ENCODE data around the gene GNPTG. TPM values are rescaled to one million over a fixed set of nuclear protein-coding genes. Genes with fewer than 3 reads are reported as not detected.

Gene GNPTG
- total RNA-seq, 1 donor from 2014 or later: 49.7 TPM

GRCh38 chr16:1348441-1348840 lies 3.3 kb upstream of the GNPTG start:
- no peaks in the 10 kb centered on the region for H3K36me3 Mint-ChIP-seq (ENCODE audit: insufficient read depth)
- DNase-seq (ENCODE audit: low spot score, unreplicated experiment): no peak
- peaks cover 10% of the 10 kb centered on the region for H3K4me1 Mint-ChIP-seq (ENCODE audit: low read depth)
- no peak overlapping the region for H3K4me3 Mint-ChIP-seq (ENCODE audit: low read depth)
- H3K27me3 Mint-ChIP-seq: no peaks in the 10 kb centered on the region
- TF ChIP-seq CTCF (IDR thresholded peaks at IDR 0.05; ENCODE audit: unreplicated experiment): no peak
- no peak overlapping the region for H3K27ac Mint-ChIP-seq
- H3K9me3 Mint-ChIP-seq (ENCODE audit: low read depth): no peaks in the 10 kb centered on the region

GRCh38 chr16:1348926-1349325 lies 2.8 kb upstream of the GNPTG start:
- Mint-ChIP-seq H3K4me1 (ENCODE audit: low read depth) (peaks cover 9% of the 10 kb centered on the region), H3K9me3 (ENCODE audit: low read depth) (no peaks in the 10 kb centered on the region), H3K36me3 (ENCODE audit: insufficient read depth) (no peaks in the 10 kb centered on the region), H3K4me3 (ENCODE audit: low read depth) (peak overlapping the region; percentile 26), H3K27ac (no peak overlapping the region), H3K27me3 (no peaks in the 10 kb centered on the region)
- no peak for DNase-seq (ENCODE audit: low spot score, unreplicated experiment)
- no peak for TF ChIP-seq CTCF (IDR thresholded peaks at IDR 0.05; ENCODE audit: unreplicated experiment)

- no peaks in the 10 kb centered on the region for H3K36me3 Mint-ChIP-seq (ENCODE audit: insufficient read depth)
- no peak for DNase-seq (ENCODE audit: low spot score, unreplicated experiment)
- no peak overlapping the region for H3K27ac Mint-ChIP-seq
- H3K27me3 Mint-ChIP-seq: no peaks in the 10 kb centered on the region
- TF ChIP-seq CTCF (IDR thresholded peaks at IDR 0.05; ENCODE audit: unreplicated experiment): no peak
- no peaks in the 10 kb centered on the region for H3K9me3 Mint-ChIP-seq (ENCODE audit: low read depth)
- peak overlapping the region; percentile 26 for H3K4me3 Mint-ChIP-seq (ENCODE audit: low read depth)
- peaks cover 9% of the 10 kb centered on the region for H3K4me1 Mint-ChIP-seq (ENCODE audit: low read depth)
Observed at GRCh38 chr16:1349351-1349750, 2.4 kb upstream of the GNPTG start.

GRCh38 chr16:1349951-1350350 lies 1.8 kb upstream of the GNPTG start:
- peaks cover 9% of the 10 kb centered on the region for H3K4me1 Mint-ChIP-seq (ENCODE audit: low read depth)
- DNase-seq (ENCODE audit: low spot score, unreplicated experiment): no peak

GRCh38 chr16:1350691-1351090 lies 1.0 kb upstream of the GNPTG start:
- Mint-ChIP-seq H3K27ac (peak overlapping the region; percentile 76), H3K4me1 (ENCODE audit: low read depth) (peaks cover 9% of the 10 kb centered on the region), H3K36me3 (ENCODE audit: insufficient read depth) (no peaks in the 10 kb centered on the region), H3K9me3 (ENCODE audit: low read depth) (no peaks in the 10 kb centered on the region), H3K27me3 (no peaks in the 10 kb centered on the region), H3K4me3 (ENCODE audit: low read depth) (peak overlapping the region; percentile 76)
- no peak for TF ChIP-seq CTCF (IDR thresholded peaks at IDR 0.05; ENCODE audit: unreplicated experiment)
- DNase-seq (ENCODE audit: low spot score, unreplicated experiment): no peak

More at GRCh38 chr16:1349951-1350350, 1.8 kb upstream of the GNPTG start:
- Mint-ChIP-seq H3K9me3 (ENCODE audit: low read depth) (no peaks in the 10 kb centered on the region), H3K27ac (no peak overlapping the region), H3K4me3 (ENCODE audit: low read depth) (peak overlapping the region; percentile 76), H3K36me3 (ENCODE audit: insufficient read depth) (no peaks in the 10 kb centered on the region), H3K27me3 (no peaks in the 10 kb centered on the region)
- no peak for TF ChIP-seq CTCF (IDR thresholded peaks at IDR 0.05; ENCODE audit: unreplicated experiment)
